Measurements from ENCODE around the gene IL18BP. TPM values are rescaled to one million over a fixed set of nuclear protein-coding genes. Genes with fewer than 3 reads are reported as not detected.

Gene IL18BP
- total and polyA plus RNA-seq, 2 donors (not counting 1 experiment from before 2014, with no cell fraction given) = 25.9 to 37.3 TPM

DNA sequence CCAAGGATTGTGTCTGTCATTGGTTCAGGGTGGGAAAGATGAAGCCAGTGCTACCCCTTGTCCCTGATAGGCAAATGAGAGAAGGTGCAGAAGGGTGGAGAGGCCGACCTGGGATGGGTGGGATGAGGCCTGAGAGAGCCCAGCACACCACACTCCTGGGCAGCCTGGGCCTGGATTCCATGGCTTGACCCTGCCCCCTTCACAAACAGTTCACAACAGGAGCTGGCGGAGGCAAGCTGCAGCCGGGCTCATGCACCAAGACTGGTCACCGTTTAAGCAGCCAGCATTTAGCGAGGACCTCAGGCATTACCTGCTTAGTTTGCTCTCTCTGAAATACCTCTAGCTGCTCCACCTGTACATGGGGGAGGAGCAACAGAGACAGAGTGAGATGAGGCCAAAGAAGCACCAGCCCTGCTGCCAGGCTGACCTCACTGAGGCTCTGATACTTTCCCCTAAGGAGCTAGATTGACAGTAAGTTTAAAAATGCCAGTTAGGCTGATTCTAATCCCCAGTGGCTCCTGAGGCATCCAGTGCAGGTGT lies 13.5 kb downstream of the IL18BP start:
- H3K4me1 ChIP-seq (ENCODE audit: control insufficient read depth in 2 of 2, insufficient read depth in 2 of 2, low read length in 2 of 2) = no peaks in the 10 kb centered on the region
- intact Hi-C loops (cut with micrococcal nuclease) = no loop called here
- ChIA-PET POLR2A (interaction anchor here (0.5 to 1.1 kb wide), 3 partner anchors 19 to 235 kb away, joined by 3 to 8 read pairs (median 3); no protein-coding TSS in a partner anchor), CTCF (interaction anchor here (5.3 kb wide), 1 partner anchor 13 kb away, joined by 36 read pairs; no protein-coding TSS in a partner anchor)
- no peak overlapping the region for H3K9ac ChIP-seq (ENCODE audit: low read length)
- 95% methylated on average over 4 of the region's 5 CpGs for WGBS (ENCODE audit: insufficient coverage)
- no peak overlapping the region for H3K27ac Mint-ChIP-seq
- no peaks in the 10 kb centered on the region for H3K27me3 ChIP-seq (replicated peaks in 1 of 4; ENCODE audit: control extremely low read depth in 1 of 4, control insufficient read depth in 3 of 4, insufficient read depth in 4 of 4, low read length in 3 of 4)
- H3K4me3 Mint-ChIP-seq = no peak overlapping the region
- H3K4me1 Mint-ChIP-seq = no peaks in the 10 kb centered on the region
- no peak overlapping the region for H3K4me2 ChIP-seq (replicated peaks; ENCODE audit: low read depth, low read length, poor library complexity, severe bottlenecking)
- peaks cover 8% of the 10 kb centered on the region for H3K79me2 ChIP-seq (ENCODE audit: control insufficient read depth, insufficient read depth, low read length)
- no peak overlapping the region for H2AFZ ChIP-seq (ENCODE audit: insufficient read depth, low read depth, low read length, poor library complexity, severe bottlenecking)
- DNase-seq (no peak), ATAC-seq (ENCODE audit: low read depth) (no peak)
- H4K20me1 ChIP-seq (ENCODE audit: control insufficient read depth, insufficient read depth, low read length, poor library complexity, severe bottlenecking) = peaks cover 69% of the 10 kb centered on the region
- peaks cover 1 to 99% of the 10 kb centered on the region in 2 experiments for H3K36me3 ChIP-seq (replicated peaks in 1 of 2; ENCODE audit: control extremely low read depth in 1 of 2, control insufficient read depth in 1 of 2, extremely low read depth in 1 of 2, insufficient read depth in 2 of 2, low read length in 1 of 2)
- H3K27me3 Mint-ChIP-seq = no peaks in the 10 kb centered on the region
- no peaks in the 10 kb centered on the region for H3K9me3 ChIP-seq (ENCODE audit: control extremely low read depth in 1 of 3, control insufficient read depth in 2 of 3, insufficient read depth in 1 of 3, low read length in 2 of 3)
- no peak overlapping the region for H3K27ac ChIP-seq (ENCODE audit: low read length in 2 of 2)
- no peak for TF ChIP-seq EZH2 (IDR thresholded peaks at IDR 0.05; ENCODE audit: borderline replicate concordance, insufficient read depth, low read depth, low read length, poor library complexity, severe bottlenecking)
- TF ChIP-seq, protein P1, sequence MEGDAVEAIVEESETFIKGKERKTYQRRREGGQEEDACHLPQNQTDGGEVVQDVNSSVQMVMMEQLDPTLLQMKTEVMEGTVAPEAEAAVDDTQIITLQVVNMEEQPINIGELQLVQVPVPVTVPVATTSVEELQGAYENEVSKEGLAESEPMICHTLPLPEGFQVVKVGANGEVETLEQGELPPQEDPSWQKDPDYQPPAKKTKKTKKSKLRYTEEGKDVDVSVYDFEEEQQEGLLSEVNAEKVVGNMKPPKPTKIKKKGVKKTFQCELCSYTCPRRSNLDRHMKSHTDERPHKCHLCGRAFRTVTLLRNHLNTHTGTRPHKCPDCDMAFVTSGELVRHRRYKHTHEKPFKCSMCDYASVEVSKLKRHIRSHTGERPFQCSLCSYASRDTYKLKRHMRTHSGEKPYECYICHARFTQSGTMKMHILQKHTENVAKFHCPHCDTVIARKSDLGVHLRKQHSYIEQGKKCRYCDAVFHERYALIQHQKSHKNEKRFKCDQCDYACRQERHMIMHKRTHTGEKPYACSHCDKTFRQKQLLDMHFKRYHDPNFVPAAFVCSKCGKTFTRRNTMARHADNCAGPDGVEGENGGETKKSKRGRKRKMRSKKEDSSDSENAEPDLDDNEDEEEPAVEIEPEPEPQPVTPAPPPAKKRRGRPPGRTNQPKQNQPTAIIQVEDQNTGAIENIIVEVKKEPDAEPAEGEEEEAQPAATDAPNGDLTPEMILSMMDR (IDR thresholded peaks at IDR 0.05) = no peak
- H3K4me3 ChIP-seq (ENCODE audit: control extremely low read depth in 1 of 5, extremely low read depth in 1 of 5, insufficient read depth in 1 of 5, low read depth in 2 of 5, low read length in 4 of 5) = no peak overlapping the region
- H3K9me3 Mint-ChIP-seq (ENCODE audit: insufficient read depth) = no peaks in the 10 kb centered on the region

DNA sequence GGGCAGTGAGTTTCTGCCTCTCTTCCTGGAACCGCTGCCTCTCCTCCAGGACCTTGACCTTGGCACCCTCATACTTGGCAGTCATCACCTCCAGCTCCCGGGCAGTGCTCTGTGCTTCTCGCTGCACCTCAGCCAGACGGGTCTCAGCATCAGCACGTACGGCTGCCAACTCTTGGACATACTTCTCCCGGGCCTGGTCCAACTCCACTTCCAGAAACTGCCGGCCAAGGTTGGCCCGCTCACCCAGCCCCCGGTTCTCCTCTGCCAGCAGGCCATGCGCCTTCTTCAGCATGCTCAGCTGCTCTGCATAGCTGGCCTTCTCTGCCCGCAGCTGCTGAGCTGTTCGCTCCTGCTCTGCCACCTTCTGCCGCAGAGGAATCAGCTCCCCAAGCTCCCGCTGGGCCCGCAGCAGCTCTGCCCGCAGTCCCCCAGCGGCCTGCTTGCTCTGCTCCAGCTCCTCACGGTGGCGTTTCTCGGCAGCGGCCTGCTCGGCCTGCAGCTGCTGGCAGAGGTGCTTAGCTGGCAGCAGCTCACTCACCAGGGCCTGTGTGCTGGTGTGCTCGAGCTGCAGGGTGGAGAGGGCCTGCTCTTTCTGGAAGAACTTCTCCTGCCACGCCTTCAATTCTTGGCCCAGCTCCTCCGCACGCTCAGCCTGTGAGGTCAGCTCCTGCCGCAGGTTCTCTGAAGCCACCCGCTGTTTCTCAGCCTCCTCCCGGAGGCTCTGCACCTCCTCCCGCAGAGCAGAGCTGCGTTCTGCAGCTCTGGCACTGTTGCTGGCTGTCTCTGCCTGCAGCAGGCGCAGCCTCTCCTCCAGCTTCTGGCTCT lies 14.4 kb downstream of the IL18BP start:
- peaks cover 13% of the 10 kb centered on the region for H3K79me2 ChIP-seq (ENCODE audit: control insufficient read depth, insufficient read depth, low read length)
- no peak overlapping the region for H3K9ac ChIP-seq (ENCODE audit: low read length)
- no peaks in the 10 kb centered on the region for H3K9me3 ChIP-seq (ENCODE audit: control extremely low read depth in 1 of 3, control insufficient read depth in 2 of 3, insufficient read depth in 1 of 3, low read length in 2 of 3)
- H3K4me3 Mint-ChIP-seq = no peak overlapping the region
- H3K27ac ChIP-seq (ENCODE audit: low read length in 2 of 2) = no peak overlapping the region
- no peak overlapping the region for H3K4me3 ChIP-seq (ENCODE audit: control extremely low read depth in 1 of 5, extremely low read depth in 1 of 5, insufficient read depth in 1 of 5, low read depth in 2 of 5, low read length in 4 of 5)
- peaks cover 1 to 99% of the 10 kb centered on the region in 2 experiments for H3K36me3 ChIP-seq (replicated peaks in 1 of 2; ENCODE audit: control extremely low read depth in 1 of 2, control insufficient read depth in 1 of 2, extremely low read depth in 1 of 2, insufficient read depth in 2 of 2, low read length in 1 of 2)
- no peaks in the 10 kb centered on the region for H3K4me1 ChIP-seq (ENCODE audit: control insufficient read depth in 2 of 2, insufficient read depth in 2 of 2, low read length in 2 of 2)
- intact Hi-C loops (cut with micrococcal nuclease) = no loop called here
- no peak overlapping the region for H3K27ac Mint-ChIP-seq
- H2AFZ ChIP-seq (ENCODE audit: insufficient read depth, low read depth, low read length, poor library complexity, severe bottlenecking) = no peak overlapping the region
- ChIA-PET POLR2A (interaction anchor here (1.1 kb wide), 1 partner anchor 19 kb away, joined by 3 read pairs; no protein-coding TSS in a partner anchor), CTCF (interaction anchor here (5.3 kb wide), 1 partner anchor 12 kb away, joined by 36 read pairs; no protein-coding TSS in a partner anchor)
- WGBS (ENCODE audit: insufficient coverage) = 97% methylated on average over 32 of the region's 33 CpGs
- no peak for DNase-seq
- ATAC-seq (ENCODE audit: low read depth) = no peak
- H4K20me1 ChIP-seq (ENCODE audit: control insufficient read depth, insufficient read depth, low read length, poor library complexity, severe bottlenecking) = peaks cover 76% of the 10 kb centered on the region
- H3K4me1 Mint-ChIP-seq = no peaks in the 10 kb centered on the region
- no peaks in the 10 kb centered on the region for H3K27me3 ChIP-seq (replicated peaks in 1 of 4; ENCODE audit: control extremely low read depth in 1 of 4, control insufficient read depth in 3 of 4, insufficient read depth in 4 of 4, low read length in 3 of 4)
- no peak overlapping the region for H3K4me2 ChIP-seq (replicated peaks; ENCODE audit: low read depth, low read length, poor library complexity, severe bottlenecking)
- no peaks in the 10 kb centered on the region for H3K9me3 Mint-ChIP-seq (ENCODE audit: insufficient read depth)
- TF ChIP-seq, protein P1 (IDR thresholded peaks at IDR 0.05) = no peak
- H3K27me3 Mint-ChIP-seq = no peaks in the 10 kb centered on the region

Data from B cell (primary cell).